Neutrophil (primary cell): ENCODE results near the gene GFOD1.

Source experiments
- H3K27ac ChIP-seq: fragments of 200-600 bp; sonication (generic); 2 replicates; pipeline ENCODE4 v1.5.1; 2016; ENCODE audit warnings: mild to moderate bottlenecking, moderate library complexity
- H3K27me3 ChIP-seq: fragments of 200-600 bp; sonication (generic); 2 replicates; pipeline ENCODE4 v1.6.0; 2016; ENCODE audit warnings: mild to moderate bottlenecking
- H3K36me3 ChIP-seq: fragments of 200-600 bp; sonication (generic); 2 replicates; pipeline ENCODE4 v1.5.1; 2017
- H3K4me1 ChIP-seq, 2 experiments: fragments of 200-600 bp in 1 of 2; sonication (generic) in 1 of 2; 1 replicate in 1 of 2; 2 replicates in 1 of 2; pipeline versions ENCODE4 v1.5.1 to v1.6.1; 2013 to 2016; ENCODE audit warnings: low read depth in 1 of 2, low read length in 1 of 2, mild to moderate bottlenecking in 1 of 2, moderate library complexity in 1 of 2; ENCODE audit not compliant: control insufficient read depth in 1 of 2, insufficient read depth in 1 of 2
- H3K4me3 ChIP-seq, 2 experiments: fragments of 200-600 bp in 1 of 2; sonication (generic) in 1 of 2; 1 replicate in 1 of 2; 2 replicates in 1 of 2; pipeline ENCODE4 v1.5.1; 2013 to 2016; ENCODE audit warnings: low read depth in 1 of 2, low read length in 1 of 2, mild to moderate bottlenecking in 1 of 2, moderate library complexity in 1 of 2
- H3K9me3 ChIP-seq: fragments of 200-600 bp; sonication (generic); 2 replicates; pipeline ENCODE4 v1.5.1; 2016
- CTCF ChIP-seq: fragments of 200-600 bp; sonication (generic); IDR thresholded peaks from 2 replicates; pipeline ENCODE4 v1.5.1; 2016; ENCODE audit warnings: antibody characterized with exemption

GFOD1 gene

DNA sequence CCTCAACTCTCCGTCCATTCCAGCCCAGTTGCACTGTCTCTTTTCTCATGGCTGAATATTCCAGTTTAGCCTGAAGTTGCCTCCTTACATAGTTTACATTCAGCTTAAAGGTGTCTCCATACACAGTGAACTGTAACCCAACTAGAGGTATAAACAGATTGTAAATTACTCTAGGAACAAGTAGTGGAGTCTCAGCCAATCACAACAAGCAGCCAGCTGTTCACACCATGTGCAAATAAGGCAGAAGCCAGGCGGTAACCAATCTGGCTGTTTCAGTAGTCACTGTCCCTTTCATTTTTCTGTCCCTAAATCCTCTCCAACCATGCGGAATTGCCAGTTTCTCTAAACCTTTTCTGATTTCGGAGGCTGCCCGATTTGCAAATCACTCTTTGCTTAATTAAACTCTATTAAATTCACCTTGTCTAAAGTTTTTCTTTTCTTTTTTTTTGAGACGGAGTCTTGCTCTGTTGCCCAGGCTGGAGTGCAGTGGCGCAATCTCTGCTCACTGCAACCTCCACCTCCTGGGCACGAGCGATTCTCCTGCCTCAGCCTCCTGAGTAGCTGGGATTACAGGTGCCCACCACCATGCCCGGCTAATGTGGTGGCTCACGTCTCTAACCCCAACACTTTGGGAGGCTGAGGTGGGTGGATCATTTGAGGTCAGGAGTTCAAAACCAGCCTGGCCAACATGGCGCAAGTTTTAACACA is 37.6 kb upstream of the GFOD1 start:
- TF ChIP-seq CTCF, result no peak
- H3K27ac ChIP-seq, result no peak overlapping the region
- H3K27me3 ChIP-seq, result no peaks in the 10 kb centered on the region
- H3K9me3 ChIP-seq, result no peaks in the 10 kb centered on the region
- H3K36me3 ChIP-seq, result no peaks in the 10 kb centered on the region
- no peak overlapping the region for H3K4me3 ChIP-seq
- peaks cover 12 to 19% of the 10 kb centered on the region in 2 experiments for H3K4me1 ChIP-seq

DNA sequence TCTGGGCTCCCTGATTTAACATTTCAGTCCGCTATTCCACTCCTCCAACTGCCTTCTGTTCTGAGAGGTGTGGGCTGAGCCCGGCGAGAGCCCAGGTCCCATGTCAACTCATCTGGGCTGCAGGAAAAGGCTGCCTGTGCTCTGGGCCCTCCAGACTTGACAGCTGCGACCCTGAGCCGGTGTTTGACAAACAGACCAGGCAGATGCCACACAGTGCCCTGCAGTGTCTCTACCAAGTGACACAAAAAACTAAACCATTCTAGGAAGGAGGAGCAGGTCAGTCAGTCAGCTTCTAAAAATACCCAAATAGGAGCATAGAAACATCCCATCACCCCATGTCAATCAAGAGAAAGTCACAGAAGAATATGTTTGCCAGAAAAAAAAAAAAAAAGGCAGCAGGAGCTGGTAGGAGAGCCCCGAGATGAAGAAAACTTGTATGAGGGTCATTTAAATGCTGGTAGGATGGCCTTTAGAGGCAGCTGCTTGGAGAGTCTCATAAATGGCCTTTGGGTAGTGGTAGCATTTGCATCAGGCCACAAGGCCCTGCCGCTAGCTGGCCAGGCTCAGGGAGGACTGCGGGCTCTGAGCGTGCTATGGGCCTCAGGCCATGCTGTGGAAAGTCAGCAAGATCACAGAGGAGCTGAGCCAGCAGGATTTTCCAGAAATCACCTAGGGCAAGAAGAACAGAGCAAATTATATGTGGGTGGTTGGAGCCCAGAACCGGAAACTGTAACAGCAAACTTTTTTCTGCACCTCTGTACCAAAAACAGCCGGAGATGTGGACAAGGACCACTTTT is 36.6 kb upstream of the GFOD1 start:
- no peak overlapping the region for H3K27ac ChIP-seq
- no peaks in the 10 kb centered on the region for H3K27me3 ChIP-seq
- peaks cover 12 to 19% of the 10 kb centered on the region in 2 experiments for H3K4me1 ChIP-seq
- H3K9me3 ChIP-seq, result no peaks in the 10 kb centered on the region
- H3K36me3 ChIP-seq, result no peaks in the 10 kb centered on the region
- no peak for TF ChIP-seq CTCF
- no peak overlapping the region for H3K4me3 ChIP-seq

- no peaks in the 10 kb centered on the region for H3K9me3 ChIP-seq
- H3K27me3 ChIP-seq, result no peaks in the 10 kb centered on the region
- peaks cover 12 to 19% of the 10 kb centered on the region in 2 experiments for H3K4me1 ChIP-seq
- no peak for TF ChIP-seq CTCF
- no peaks in the 10 kb centered on the region for H3K36me3 ChIP-seq
- no peak overlapping the region for H3K4me3 ChIP-seq
- H3K27ac ChIP-seq, result no peak overlapping the region
Measured at GRCh38 chr6:13522656-13523055, 35.3 kb upstream of the GFOD1 start.

- Histone ChIP-seq H3K4me1 (no peaks in the 10 kb centered on the region), H3K27ac (no peak overlapping the region), H3K4me3 (no peak overlapping the region), H3K36me3 (no peaks in the 10 kb centered on the region), H3K27me3 (no peaks in the 10 kb centered on the region), H3K9me3 (no peaks in the 10 kb centered on the region)
- TF ChIP-seq CTCF, result no peak
Measured at GRCh38 chr6:13519839-13520238, 32.4 kb upstream of the GFOD1 start.

DNA sequence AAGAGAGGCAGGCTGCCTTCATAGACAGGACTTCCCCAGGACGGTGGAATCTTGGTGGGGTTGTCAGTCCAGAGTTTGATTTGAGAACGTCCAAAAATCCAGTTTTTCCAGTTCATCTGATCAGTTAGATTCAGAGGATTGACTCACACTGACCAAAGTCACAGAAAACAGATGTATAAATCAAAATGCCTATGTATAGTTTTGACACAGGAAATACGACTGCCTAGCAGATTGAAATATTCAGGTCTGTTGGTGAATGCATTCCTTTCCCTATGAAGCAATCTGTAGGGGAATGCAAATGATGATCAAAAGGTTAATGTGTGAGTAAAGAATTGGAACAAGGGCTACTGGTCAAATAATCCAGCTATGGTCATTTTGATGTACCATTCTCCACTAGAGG is 29.7 kb upstream of the GFOD1 start:
- Histone ChIP-seq H3K36me3 (no peaks in the 10 kb centered on the region), H3K4me3 (no peak overlapping the region), H3K27ac (no peak overlapping the region), H3K9me3 (no peaks in the 10 kb centered on the region), H3K27me3 (no peaks in the 10 kb centered on the region), H3K4me1 (no peaks in the 10 kb centered on the region)
- TF ChIP-seq CTCF, result no peak
